Measurements from ENCODE around the gene DDT.
"Not testable (repeated sequence)": the region's sequence is repeated elsewhere in the genome, so short reads cannot be mapped to it uniquely, and the experiment has no call there.

DNA sequence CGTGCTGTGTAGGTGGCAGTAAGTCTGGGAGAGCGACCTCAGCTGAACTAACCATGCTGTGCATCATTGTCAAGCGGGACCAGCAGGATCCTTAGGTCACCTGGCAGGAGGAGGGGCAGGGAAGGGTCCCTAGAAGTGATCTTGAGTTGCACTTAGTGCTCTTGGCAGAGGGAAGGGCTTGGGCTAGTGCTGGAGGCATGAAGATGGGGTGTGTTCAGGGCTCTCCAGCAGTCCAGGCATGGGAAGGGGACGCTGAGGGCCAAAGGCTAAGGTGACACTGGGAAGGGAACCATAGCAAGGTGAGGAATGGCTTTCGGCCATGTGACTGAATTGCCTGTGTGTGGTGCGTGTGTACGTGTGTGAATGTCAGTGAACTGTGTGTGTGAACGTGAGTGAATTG lies 11.8 kb upstream of the DDT start:
- TF ChIP-seq, protein P1, sequence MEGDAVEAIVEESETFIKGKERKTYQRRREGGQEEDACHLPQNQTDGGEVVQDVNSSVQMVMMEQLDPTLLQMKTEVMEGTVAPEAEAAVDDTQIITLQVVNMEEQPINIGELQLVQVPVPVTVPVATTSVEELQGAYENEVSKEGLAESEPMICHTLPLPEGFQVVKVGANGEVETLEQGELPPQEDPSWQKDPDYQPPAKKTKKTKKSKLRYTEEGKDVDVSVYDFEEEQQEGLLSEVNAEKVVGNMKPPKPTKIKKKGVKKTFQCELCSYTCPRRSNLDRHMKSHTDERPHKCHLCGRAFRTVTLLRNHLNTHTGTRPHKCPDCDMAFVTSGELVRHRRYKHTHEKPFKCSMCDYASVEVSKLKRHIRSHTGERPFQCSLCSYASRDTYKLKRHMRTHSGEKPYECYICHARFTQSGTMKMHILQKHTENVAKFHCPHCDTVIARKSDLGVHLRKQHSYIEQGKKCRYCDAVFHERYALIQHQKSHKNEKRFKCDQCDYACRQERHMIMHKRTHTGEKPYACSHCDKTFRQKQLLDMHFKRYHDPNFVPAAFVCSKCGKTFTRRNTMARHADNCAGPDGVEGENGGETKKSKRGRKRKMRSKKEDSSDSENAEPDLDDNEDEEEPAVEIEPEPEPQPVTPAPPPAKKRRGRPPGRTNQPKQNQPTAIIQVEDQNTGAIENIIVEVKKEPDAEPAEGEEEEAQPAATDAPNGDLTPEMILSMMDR (IDR thresholded peaks at IDR 0.05), result not testable (repeated sequence)
- not testable (repeated sequence) for TF ChIP-seq POLR2A (IDR thresholded peaks at IDR 0.05)
